ENCODE results near the gene GNA15. TPM values are rescaled to one million over a fixed set of nuclear protein-coding genes. Genes with fewer than 3 reads are reported as not detected.

The GNA15 gene
- total RNA-seq, 1 donor from 2014 or later, result not detected

DNA sequence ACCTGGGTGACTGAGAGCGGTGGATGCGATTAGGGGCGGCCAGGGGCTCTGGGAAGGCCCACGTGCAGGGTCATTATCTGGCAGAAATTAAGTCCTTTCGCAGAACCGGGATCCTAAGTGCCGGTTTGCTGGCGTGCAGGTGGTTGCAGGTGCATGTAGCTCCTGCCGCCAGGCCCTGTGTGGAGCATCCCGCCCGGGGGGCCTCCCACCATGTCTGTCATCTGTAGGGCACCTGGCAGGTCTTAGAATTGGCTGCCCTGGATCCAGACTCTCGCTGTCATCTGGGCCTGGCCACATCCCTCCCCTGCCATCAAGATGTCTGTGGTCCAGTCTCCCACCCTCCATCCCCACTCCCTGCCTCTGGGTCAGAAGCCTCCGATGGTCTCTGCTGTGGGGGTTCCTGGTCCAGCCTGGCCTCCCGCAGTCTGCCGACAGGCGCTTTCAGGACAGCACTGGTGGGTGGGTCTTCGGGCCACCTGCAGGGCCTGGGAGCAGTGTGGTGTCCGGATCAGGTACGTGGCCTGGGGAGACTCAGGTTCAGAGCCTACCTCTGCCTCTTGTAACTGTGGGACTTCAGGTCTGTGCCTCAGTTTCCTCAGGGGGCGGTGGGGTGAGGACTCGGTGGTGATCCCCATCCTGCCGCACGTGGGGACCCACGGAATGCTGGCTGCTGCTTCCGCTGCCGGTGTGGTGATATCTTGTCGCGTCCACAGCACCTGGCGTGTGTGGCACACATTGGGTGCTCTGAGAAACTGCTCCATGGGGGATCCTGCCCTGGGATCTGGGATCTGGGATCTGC lies 36.3 kb upstream of the GNA15 start:
- DNase-seq (ENCODE audit: low spot score), result no peak
- H3K27me3 Mint-ChIP-seq (ENCODE audit: unreplicated experiment), result peaks cover 14% of the 10 kb centered on the region
- no peaks in the 10 kb centered on the region for H3K36me3 Mint-ChIP-seq (ENCODE audit: low read depth, unreplicated experiment)
- H3K4me1 Mint-ChIP-seq (ENCODE audit: unreplicated experiment), result peaks cover 22% of the 10 kb centered on the region
- no peak overlapping the region for H3K4me3 Mint-ChIP-seq (ENCODE audit: unreplicated experiment)
- H3K27ac Mint-ChIP-seq (ENCODE audit: unreplicated experiment), result no peak overlapping the region
- no peak for TF ChIP-seq CTCF (IDR thresholded peaks at IDR 0.05; ENCODE audit: unreplicated experiment)
- no peaks in the 10 kb centered on the region for H3K9me3 Mint-ChIP-seq (ENCODE audit: unreplicated experiment)

DNA sequence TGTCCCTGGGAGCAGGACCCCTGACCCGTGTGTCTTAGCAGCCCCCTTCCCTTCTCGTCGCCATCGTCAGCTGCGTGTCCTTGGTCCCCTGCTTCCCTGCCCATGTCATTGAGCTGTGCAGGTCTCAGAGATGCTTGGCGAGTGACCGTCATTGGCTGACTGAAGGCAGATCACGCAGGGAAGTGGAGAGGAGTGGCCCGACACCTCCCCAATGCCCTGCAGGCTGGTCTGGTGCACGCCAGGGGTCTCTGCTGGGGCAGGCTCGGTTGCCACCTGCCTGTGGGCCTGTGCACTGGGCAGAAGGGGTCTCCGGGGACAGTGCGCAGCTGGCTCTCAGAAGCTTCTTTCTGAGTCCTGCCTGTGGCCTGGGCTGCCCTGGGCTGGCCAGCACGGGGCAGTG lies 35.5 kb upstream of the GNA15 start:
- no peak for TF ChIP-seq CTCF (IDR thresholded peaks at IDR 0.05; ENCODE audit: unreplicated experiment)
- Mint-ChIP-seq H3K27me3 (ENCODE audit: unreplicated experiment) (peaks cover 10% of the 10 kb centered on the region), H3K9me3 (ENCODE audit: unreplicated experiment) (no peaks in the 10 kb centered on the region), H3K27ac (ENCODE audit: unreplicated experiment) (no peak overlapping the region), H3K4me1 (ENCODE audit: unreplicated experiment) (peaks cover 19% of the 10 kb centered on the region), H3K4me3 (ENCODE audit: unreplicated experiment) (no peak overlapping the region), H3K36me3 (ENCODE audit: low read depth, unreplicated experiment) (no peaks in the 10 kb centered on the region)
- DNase-seq (ENCODE audit: low spot score), result no peak

DNA sequence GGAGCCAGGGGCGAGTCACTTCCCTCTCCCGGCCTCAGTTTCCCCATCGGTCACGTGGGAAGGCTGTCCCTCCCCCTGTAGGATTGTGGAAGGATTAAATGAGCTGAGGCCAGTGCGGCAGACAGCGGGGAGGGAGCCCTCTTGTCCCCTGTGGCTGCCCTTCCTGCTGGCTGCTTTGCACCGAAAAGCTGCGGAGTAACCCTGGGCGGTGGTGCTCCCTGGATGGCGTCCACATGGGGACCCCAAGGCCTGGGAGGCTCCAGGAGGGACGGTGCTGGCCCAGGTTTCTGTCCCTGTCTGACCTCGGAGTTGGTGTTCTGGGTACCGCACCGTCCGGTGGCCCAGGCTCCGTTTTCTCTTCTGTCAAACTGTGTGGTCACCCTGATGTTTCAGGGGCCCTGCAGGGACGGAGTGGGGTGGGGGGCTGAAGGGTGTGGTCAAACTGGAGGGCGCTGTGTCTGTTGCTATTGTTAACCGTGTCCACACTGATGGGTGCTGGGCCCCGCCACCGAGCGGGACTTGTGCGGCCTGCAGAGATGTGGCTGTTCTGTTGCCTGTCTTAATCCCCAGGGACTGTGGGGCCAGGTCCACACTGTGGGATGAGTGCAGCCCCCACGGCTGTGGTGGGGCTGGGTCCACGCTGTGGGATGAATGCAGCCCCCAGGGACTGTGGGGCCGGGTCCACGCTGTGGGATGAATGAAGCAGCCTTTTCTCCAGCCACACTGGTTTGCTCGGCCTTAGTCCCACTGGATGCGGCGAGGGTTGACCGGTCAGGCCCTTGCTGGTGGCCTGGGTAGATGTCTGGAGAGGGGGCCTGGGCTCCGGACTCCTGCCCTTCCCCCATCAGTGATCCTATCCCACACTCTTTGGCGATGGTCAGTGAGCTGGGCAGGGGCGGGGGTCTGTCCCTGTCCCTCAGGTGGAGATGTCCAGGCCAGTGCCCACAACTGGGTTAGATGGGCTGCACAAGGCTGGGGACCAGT lies 34.8 kb upstream of the GNA15 start:
- Mint-ChIP-seq H3K27me3 (ENCODE audit: unreplicated experiment) (peaks cover 15% of the 10 kb centered on the region), H3K9me3 (ENCODE audit: unreplicated experiment) (no peaks in the 10 kb centered on the region), H3K27ac (ENCODE audit: unreplicated experiment) (no peak overlapping the region), H3K36me3 (ENCODE audit: low read depth, unreplicated experiment) (no peaks in the 10 kb centered on the region), H3K4me3 (ENCODE audit: unreplicated experiment) (no peak overlapping the region), H3K4me1 (ENCODE audit: unreplicated experiment) (peaks cover 14% of the 10 kb centered on the region)
- TF ChIP-seq CTCF (IDR thresholded peaks at IDR 0.05; ENCODE audit: unreplicated experiment), result no peak
- no peak for DNase-seq (ENCODE audit: low spot score)

- no peak for TF ChIP-seq CTCF (IDR thresholded peaks at IDR 0.05; ENCODE audit: unreplicated experiment)
- H3K27ac Mint-ChIP-seq (ENCODE audit: unreplicated experiment), result no peak overlapping the region
- no peaks in the 10 kb centered on the region for H3K36me3 Mint-ChIP-seq (ENCODE audit: low read depth, unreplicated experiment)
- no peak for DNase-seq (ENCODE audit: low spot score)
- H3K9me3 Mint-ChIP-seq (ENCODE audit: unreplicated experiment), result no peaks in the 10 kb centered on the region
- peaks cover 12% of the 10 kb centered on the region for H3K4me1 Mint-ChIP-seq (ENCODE audit: unreplicated experiment)
- H3K27me3 Mint-ChIP-seq (ENCODE audit: unreplicated experiment), result peaks cover 11% of the 10 kb centered on the region
- no peak overlapping the region for H3K4me3 Mint-ChIP-seq (ENCODE audit: unreplicated experiment)
These were observed 33.3 kb upstream of the GNA15 start for GRCh38 chr19:3102239-3103140.
